IMR-90 (cell line): ENCODE measurements around the gene KLHL29.

Experiments used
- CEBPB ChIP-seq: IDR thresholded peaks from 2 replicates; pipeline ENCODE4 v1.6.1; 2012; ENCODE audit warnings: low read depth, low read length, improper control_type of control experiment
- CTCF ChIP-seq: conservative IDR thresholded peaks from 2 replicates; pipeline ENCODE4 v1.5.1; 2012; ENCODE audit warnings: mild to moderate bottlenecking, low read depth, low read length, improper control_type of control experiment
- MXI1 ChIP-seq: IDR thresholded peaks from 2 replicates; pipeline ENCODE4 v1.6.1; 2012; ENCODE audit warnings: low read depth, mild to moderate bottlenecking, low read length, moderate library complexity, borderline replicate concordance
- POLR2A ChIP-seq: IDR thresholded peaks from 2 replicates; pipeline ENCODE4 v1.6.1; 2012; ENCODE audit warnings: mild to moderate bottlenecking, low read depth, low read length
- RAD21 ChIP-seq: IDR thresholded peaks from 2 replicates; pipeline ENCODE4 v1.6.1; 2012; ENCODE audit warnings: low read length, improper control_type of control experiment
- RFX5 ChIP-seq: IDR thresholded peaks from 2 replicates; pipeline ENCODE4 v1.8.0; 2012; ENCODE audit warnings: low read depth, mild to moderate bottlenecking, low read length, moderate library complexity
- SMC3 ChIP-seq: fragments of 150-350 bp; IDR thresholded peaks from 2 replicates; pipeline ENCODE4 v1.6.1; 2016; ENCODE audit warnings: low read depth, mild to moderate bottlenecking, antibody characterized with exemption, low read length, moderate library complexity
- USF2 ChIP-seq: fragments of 150-350 bp; IDR thresholded peaks from 2 replicates; pipeline ENCODE4 v1.6.1; 2017; ENCODE audit warnings: mild to moderate bottlenecking, antibody characterized with exemption, low read length, low read depth

- TF ChIP-seq CTCF (no peak), SMC3 (no peak), POLR2A (no peak), USF2 (no peak), RAD21 (no peak), CEBPB (no peak), MXI1 (no peak), RFX5 (no peak)
Observed at GRCh38 chr2:23399674-23400261, 14.8 kb downstream of the KLHL29 start.
